Measurements from ENCODE around the gene CSK. TPM values are rescaled to one million over a fixed set of nuclear protein-coding genes. Genes with fewer than 3 reads are reported as not detected.
A peak's percentile ranks its signal among the peaks of the same experiment; 100 is the strongest.
"Not testable (repeated sequence)": the region's sequence is repeated elsewhere in the genome, so short reads cannot be mapped to it uniquely, and the experiment has no call there.

CSK gene
- total RNA-seq (2014; rRNA removed; shearing (Covaris generic)) = 28.3 and 29.8 TPM in 2 replicates

DNA sequence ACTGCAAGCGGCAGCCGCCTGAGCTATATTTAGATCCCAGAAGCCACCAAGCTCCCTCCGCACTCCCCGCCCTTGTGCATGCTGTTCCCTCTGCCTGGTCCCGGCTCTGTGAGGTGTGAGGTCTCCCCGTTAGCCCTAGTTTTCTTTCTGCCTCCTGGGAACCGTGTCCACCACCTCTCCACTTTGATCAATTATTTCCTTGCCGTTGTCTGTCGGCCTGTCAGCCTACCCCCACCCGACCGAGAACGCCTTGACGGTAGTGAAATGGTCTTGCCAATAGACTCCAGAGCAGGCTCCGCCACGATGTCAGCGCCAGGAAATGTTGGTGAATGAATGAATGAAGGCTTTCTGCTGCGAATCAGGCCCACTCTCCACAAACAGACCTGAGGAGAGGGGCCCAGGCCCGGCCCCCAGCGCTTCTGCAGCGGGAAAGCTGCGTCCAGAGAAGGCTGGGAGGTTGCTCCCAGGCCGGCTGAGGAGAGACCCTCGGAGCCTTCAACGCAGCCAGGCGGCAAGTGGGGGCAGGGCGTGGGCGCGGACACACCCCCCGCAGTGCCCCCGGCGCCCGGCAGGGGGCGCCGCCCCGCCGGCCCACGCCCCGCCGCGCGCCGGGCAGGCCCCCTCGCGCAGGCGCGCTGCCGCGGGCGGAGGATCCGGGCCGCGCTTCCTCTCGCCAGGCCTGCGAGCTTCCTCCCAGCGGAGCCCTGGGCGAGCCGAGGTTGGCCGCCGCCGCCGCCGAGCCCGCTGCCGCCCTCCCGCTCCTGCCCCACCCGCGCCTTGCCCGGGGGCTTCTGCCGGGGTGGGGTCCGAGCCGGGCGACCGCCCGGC, at the start of gene CSK:
CSK (plus strand) TSS at position 650 of the 828 bp plus-strand sequence. CDS start 16,218 bp downstream, outside the sequence.
- no peak for DNase-seq (ENCODE audit: low spot score)

DNA sequence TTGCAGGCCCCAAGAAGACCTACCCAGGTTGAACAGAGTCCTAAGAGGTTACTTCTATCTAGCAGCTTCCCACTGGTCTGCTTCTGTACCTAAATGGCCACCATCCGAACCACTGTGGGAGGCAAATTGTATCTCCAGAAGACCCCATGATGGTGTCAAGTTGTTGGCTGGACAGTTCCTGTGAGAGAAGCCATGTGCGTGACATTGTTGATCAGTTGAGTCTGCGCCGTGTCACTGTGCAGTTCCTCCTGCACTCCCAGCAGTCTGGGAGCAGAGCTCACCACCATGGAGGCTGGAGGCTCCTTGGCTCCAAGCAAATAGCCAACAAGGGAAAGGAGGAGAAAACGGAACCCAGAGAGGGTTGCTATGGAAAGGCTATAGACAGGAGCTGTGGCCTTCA, 49.0 kb upstream of the CSK start:
- no peak for DNase-seq (ENCODE audit: low spot score)

DNA sequence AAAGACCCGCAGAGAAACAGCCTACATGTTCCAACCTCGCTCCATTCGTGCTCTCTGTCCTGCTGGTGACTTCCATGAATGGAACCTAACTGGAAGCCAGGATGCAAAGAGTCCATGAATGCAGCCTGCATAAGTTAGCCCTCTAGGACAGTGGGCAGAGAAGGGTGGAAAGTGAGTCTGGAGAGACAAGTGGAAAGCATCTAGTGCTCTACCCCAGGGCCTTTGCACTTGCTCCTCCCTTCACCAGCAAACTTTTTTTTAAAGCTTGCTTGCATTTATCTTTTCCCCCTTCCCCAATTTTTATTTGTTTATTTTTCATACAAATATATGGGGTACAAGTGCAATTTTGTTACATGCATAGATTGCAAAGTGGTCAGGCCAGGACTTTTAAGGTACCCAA, 48.6 kb upstream of the CSK start:
- no peak for DNase-seq (ENCODE audit: low spot score)

DNA sequence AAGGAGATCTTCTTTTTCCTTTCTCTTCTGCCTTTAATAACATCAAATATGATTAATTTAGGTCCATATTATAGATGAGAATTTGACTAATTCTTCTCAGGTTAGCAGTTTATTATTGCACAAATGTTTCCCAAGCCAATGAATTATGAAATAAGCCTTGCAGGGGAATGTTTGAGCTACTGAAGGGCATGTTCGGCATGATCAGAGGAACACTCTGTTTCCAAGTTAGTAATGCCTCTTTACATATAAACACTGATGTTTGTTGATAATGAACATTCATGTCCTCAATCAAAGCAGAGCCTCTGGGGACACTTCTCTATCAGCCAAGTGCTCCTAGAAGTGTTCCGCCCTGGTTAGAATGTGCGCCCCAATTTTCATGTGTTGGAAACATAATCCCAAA, 46.6 kb upstream of the CSK start:
- no peak for DNase-seq (ENCODE audit: low spot score)

DNA sequence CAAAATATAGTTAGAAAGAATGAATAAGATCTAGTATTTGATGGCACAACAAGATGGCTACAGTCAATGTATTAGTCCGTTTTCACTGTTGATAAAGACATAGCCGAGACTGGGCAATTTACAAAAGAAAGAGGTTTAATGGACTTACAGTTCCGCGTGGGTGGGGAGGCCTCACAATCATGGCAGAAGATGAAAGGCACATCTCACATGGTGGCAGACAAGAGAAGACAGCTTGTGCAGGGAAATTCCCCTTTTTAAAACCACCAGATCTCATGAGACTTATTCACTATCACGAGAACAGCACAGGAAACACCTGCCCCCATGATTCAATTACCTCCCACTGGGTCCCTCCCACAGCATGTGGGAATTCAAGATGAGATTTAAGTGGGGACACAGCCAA, 43.6 kb upstream of the CSK start:
- not testable (repeated sequence) for DNase-seq (ENCODE audit: low spot score)

DNA sequence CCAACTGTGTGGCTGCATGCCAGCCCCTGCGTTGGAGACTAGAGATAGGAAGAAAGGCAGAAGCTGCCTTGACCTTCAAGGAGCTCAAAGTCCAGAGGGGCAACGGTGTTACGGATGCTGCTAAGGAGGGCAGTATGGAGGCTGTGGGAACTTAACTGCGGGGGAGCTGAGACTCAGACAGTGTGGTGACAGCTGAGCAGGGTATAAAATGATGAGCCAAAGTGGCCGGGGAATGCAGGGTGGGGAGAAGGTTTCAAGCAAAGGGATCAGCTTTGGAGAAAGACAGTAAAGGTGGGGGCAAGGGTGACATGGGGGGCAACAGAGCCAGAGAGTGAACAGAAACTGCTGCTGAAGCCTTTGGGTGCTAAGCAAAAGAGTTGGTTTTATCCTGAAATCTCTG, 39.5 kb upstream of the CSK start:
- no peak for DNase-seq (ENCODE audit: low spot score)

DNA sequence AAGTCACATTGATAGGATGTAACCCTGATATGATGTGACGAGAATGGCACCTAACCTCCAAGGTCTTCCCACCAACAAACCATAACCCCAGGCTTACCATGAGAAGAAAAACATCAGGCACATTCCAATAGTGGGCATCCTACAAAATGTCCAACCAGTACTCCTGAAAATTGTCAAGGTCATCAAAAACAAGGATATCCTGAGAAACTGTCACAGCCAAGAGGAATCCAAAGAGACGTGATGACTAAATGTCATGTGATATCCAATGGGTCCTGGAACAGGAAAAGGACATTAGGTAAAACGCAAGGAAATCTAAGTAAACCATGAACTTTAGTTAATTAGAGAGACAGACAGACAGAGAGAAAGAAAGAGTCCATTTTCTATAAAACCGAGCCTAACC, 35.5 kb upstream of the CSK start:
- no peak for DNase-seq (ENCODE audit: low spot score)

DNA sequence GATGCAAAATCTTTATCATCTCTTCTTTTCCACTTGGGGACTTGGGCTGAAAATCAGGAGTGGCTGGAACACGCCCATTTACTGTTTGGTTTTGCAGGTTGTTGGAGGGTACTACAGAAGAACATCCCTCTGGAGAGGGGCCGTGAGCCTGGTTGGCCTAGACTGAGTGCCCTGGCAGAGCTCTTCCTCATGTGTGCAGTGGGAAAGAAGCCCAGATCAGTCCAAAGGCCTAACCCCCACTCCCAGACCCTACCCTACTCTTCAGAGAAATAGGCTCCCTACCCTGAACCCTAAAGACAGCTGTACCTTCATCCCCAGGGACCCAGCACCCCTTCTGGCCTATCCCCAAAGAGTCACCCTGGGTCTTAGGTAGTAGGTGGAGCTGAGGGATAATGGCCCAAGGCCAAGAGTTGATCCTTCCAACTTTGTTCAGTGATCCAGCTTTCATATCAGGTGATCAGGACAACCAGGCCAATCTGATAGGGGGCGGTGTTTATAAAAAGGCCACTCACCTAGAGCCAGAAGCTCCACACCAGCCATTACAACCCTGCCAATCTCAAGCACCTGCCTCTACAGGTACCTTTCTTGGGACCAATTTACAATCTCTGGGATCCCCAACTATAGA, 33.4 kb upstream of the CSK start, which contains the start of gene CYP1A2:
CYP1A2 (plus strand) TSS at position 524 of the 625 bp plus-strand sequence. CDS start 894 bp downstream, outside the sequence.
- no peak for DNase-seq (ENCODE audit: low spot score)

DNA sequence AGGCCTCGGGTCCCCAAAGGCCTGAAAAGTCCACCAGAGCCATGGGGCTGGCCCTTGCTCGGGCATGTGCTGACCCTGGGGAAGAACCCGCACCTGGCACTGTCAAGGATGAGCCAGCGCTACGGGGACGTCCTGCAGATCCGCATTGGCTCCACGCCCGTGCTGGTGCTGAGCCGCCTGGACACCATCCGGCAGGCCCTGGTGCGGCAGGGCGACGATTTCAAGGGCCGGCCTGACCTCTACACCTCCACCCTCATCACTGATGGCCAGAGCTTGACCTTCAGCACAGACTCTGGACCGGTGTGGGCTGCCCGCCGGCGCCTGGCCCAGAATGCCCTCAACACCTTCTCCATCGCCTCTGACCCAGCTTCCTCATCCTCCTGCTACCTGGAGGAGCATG, 32.0 kb upstream of the CSK start:
- DNase-seq (ENCODE audit: low spot score) = no peak

DNA sequence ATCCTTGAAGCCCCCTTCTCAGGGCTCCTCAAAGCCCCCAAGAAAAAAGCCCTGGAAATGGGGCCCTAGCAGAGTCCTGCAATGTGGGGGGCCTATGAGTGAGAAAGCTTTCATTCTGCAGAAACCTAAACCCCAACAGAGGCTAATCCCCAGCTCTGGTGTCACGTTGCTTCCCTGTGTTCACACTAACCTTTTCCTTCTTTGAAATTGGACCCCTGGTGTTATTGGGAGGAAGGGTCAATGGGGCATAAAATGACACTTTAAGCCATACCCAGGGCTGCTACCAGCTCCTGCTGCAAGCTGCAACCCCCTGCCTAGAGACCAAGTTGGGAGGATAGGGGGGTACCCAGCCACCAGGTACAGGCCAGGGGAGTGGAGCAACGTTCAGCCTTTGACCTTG, 31.1 kb upstream of the CSK start:
- DNase-seq (ENCODE audit: low spot score) = no peak

DNA sequence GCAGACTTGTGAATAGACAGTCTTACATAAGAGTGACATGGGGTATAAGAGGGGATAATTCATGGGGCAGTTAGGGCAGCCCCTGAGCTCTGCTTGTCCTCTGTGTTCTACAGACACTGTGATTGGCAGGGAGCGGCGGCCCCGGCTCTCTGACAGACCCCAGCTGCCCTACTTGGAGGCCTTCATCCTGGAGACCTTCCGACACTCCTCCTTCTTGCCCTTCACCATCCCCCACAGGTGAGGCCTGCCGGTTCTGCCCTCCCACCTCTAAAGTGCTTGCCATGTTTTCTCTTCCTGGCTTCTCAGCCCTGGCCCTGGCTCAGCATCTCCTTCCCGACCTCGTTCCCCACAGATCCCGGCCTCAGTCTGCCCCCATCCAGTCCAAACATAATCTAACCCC, 29.9 kb upstream of the CSK start:
- no peak for DNase-seq (ENCODE audit: low spot score)

DNA sequence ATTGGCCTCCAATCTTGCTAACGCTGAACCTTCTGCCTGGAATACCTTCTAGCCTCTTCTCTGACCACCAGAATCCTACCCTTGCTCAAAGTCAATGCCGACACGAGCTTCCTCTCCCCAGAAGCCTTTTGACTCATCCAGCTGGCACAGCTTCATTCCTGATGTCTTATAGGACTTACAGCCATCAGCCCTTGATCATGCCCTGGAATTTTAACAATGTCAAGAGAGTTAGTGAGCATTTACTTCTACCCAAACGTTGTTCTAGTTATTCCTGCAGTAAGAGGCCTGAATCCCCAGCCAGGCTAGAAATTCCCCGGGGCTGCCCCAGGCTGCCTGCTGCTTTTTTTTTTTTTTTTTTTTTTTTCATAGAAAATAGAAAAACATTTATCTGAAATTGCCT, 29.3 kb upstream of the CSK start:
- DNase-seq (ENCODE audit: low spot score) = peak; percentile 62

DNA sequence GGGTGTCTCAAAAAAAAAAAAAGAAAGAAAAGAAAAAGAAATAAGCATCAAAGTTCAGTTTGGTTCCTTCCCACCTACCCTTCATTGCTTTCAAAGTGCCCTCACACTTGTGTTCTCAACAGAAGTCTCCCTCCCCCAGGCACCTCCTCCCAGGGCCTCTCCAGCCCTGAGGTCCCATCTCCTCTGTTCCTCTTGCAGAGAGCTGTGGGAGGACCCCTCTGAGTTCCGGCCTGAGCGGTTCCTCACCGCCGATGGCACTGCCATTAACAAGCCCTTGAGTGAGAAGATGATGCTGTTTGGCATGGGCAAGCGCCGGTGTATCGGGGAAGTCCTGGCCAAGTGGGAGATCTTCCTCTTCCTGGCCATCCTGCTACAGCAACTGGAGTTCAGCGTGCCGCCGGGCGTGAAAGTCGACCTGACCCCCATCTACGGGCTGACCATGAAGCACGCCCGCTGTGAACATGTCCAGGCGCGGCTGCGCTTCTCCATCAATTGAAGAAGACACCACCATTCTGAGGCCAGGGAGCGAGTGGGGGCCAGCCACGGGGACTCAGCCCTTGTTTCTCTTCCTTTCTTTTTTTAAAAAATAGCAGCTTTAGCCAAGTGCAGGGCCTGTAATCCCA, 27.2 kb upstream of the CSK start:
- DNase-seq (ENCODE audit: low spot score) = no peak

DNA sequence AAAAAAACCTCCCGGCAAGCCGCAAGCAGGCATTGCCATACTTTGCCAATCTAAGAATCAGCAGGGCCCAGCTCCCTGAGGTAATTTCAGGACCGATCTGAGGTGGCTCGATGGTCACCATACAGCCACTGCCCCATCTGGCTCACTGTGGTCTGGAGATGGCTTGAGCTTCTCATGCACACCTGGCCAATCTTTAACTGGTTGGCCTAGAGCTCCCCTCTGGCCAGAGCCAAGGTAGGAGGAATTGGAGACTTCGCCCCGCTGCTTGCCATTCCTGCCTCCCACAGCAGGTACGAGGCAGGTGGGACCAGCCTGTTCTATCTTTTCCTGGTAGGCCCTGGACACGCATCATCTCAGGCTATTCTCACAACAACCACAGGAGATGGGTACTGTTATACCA, 23.1 kb upstream of the CSK start:
- DNase-seq (ENCODE audit: low spot score) = no peak

DNA sequence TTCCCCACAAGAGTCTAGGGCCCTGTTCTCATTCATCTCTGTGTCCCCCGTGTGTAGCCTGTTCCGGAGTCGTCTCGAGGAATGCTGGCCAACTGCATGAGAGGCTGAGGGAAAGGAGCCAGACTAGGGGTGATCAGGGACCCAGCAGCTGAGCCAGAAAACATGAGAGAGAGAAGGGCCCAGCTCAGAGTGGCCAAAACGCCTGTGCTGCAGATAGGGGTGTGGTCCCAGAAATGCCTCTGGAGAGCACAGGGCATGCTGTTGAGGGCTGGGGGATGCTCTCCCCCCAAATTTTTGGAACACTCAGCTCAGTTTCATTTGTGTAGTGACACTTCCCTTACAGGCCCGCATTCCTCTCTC, 19.1 kb upstream of the CSK start:
- DNase-seq (ENCODE audit: low spot score) = no peak

DNA sequence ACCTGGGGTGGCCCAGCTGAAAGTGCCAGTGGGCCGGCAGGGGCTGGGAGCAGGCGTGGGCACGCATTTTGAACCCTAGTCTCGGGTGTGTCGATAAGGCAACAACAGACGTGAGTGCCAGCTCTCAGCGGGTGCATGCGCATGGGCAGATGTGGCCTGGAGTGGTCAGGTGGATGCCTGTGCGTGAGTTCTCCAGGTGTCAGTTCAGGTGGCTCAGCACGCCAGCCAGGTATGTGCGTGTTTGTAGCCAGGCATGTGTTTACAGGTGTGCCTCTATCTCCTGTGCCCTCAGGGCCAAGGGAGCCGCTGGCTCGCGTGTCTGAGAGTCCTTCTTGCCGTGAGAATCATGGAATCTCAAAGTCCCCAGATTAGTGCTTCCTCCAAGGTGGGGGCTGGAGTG, 18.5 kb upstream of the CSK start:
- no peak for DNase-seq (ENCODE audit: low spot score)

DNA sequence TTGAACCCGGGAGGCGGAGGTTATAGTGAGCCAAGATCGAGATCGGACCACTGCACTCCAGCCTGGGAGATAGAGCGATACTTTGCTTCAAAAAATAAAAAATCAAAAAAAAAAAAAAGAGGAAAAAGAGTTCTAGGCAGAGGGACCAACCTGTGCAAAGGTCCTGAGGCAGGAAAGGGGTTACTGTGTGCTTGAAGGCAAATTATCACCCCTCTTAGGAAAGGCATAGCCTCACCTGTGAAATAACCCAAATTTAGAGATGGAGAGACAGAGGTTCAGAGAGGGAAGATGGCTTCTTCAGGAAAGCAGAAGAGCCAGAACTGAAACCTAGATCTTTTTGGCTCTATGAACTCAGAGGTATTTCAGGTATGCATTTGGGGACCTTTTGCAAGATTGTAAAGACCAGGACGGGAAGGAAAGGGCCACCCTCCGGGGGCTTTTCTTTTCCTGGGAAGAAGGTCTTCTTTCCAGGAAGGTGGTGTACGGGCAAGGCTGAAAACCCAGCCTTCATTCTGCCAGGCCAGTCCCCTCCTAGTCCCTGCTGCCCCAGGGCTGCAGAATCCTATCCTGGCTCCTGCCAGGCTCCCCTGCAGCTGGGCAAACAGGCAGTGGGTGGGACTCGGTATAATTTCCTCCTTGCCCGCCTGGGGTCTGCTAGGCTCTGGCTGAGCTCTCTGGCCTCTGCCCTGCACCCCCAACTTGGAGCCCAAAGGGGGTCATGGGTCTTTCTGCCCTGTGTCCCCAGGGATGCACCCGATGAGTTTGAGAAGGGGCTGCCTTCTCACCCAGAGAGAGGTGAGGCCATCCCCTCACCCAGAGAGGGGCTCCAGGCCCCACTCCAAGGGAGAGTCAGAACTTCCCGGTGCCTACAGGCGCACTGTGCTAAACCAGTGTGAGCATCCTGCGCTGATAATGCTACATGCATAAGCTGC, 14.4 kb upstream of the CSK start:
- no peak for DNase-seq (ENCODE audit: low spot score)

DNA sequence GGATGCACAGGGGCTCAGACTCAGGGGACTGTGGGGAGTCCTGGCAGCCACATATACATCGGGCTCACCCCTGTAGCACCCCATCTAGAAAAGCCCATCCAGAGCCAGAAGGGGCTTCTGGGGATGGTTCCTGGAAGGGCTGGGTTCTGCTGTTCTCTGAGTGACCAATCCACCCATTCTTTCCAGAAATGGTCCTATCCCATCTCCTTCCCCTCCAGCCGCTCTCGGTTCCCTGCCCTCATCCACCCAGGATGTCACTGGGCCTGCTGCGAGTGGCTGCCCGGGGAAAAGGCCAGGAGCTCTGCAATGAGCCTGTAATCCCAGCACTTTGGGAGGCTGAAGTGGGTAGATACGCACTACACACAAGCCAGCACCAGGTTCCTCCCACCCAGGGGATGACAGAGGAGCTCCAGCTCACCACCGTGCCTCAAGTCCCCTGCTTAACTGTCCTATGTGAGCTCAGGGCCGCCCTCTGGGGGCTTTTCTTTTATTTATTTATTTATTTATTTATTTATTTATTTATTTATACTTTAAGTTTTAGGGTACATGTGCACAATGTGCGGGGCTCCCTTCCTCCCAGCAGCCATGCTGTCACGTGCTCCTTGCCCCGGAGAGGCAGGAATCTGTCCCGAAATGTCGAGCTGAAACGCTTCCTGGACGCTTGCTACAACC, 13.6 kb upstream of the CSK start:
- DNase-seq (ENCODE audit: low spot score) = no peak

DNA sequence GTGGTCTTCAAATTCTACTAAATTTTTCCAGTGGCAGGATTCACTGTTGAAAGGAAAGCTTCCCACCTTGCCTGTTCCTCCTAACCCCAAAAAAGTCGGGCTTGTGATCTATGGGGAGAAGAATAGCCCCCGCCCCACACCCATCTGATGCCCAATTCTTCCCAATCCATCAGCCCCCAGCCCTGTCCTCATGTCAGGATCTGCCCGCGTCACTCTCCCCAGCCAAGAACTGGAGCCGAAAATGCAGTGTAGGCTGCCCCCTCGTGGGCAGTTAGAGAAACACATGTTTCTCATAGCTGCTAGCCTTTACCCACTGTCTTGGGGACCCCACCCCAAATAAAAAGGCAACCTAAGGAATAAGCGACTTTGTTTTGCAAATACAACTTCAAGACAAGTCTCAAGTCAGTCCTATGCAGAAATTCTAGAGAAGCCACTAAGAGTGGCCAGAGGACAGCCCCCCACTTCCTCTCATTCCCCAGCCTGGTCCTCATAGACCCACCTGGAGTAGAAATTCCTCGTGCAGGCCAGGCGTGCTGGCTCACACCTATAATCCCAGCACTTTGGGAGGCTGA, 13.0 kb upstream of the CSK start:
- peak; percentile 42 for DNase-seq (ENCODE audit: low spot score)

DNA sequence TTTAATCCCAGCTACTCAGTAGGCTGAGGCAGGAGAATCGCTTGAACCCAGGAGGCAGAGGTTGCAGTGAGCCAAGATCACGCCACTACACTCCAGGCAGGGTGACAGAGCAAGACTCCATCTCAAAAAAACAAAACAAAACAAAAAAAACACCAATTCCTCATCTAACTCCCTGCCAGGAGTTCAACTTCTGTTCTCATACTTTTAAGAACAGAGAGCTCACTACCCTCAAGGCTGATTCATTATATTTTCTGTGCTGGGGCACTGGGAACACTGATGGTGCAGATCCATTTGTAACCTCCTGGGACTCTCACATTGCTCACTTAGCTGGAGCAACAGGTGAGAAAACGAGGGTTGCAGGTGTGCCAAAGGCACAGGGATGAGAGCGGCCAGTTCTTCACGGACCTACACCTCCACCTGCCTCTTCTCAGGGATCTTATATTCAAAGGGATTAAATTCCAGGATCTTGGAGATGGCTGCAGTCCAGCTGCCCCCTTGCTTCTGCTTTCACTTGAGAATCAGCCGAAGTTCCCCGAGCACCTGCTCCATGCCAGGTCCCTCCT, 12.3 kb upstream of the CSK start:
- no peak for DNase-seq (ENCODE audit: low spot score)
